MCF 10A (cell line): ENCODE data around the gene IFNL2. TPM values are rescaled to one million over a fixed set of nuclear protein-coding genes. Genes with fewer than 3 reads are reported as not detected.
"Not testable (repeated sequence)": the region's sequence is repeated elsewhere in the genome, so short reads cannot be mapped to it uniquely, and the experiment has no call there.

ENCODE experiments used
- BruUV-seq: library from RNA; stranded (reverse); fragments of 400-500 nt; replicated peaks from 2 replicates; lab custom pipeline; 2021; lab: Mats Ljungman, UMichigan
- CTCF ChIA-PET: fragments of 300-600 bp; sonication (Branson Sonifier 250); formaldehyde crosslinking; extraction: SDS; loops from one replicate; lab custom pipeline; 2021; ENCODE audit warnings: antibody characterized with exemption, inconsistent platforms; lab: Yijun Ruan, JAX
- POLR2A ChIA-PET: fragments of 300-600, 350-650 bp; sonication (Branson Sonifier 250); formaldehyde crosslinking; extraction: SDS; loops from one replicate; lab custom pipeline; 2020; ENCODE audit warnings: antibody characterized with exemption, inconsistent platforms; lab: Yijun Ruan, JAX
- DNase-seq: peaks from one replicate; pipeline ENCODE4 v3.0.0-alpha.2; 2018; ENCODE audit not compliant: unreplicated experiment
- H3K27ac Mint-ChIP-seq: one replicate; pipeline ENCODE4 v1.8.0; 2022; ENCODE audit warnings: mild to moderate bottlenecking, low read depth, mixed read lengths; ENCODE audit not compliant: unreplicated experiment
- H3K27me3 Mint-ChIP-seq: one replicate; pipeline ENCODE4 v1.8.0; 2022; ENCODE audit warnings: mixed read lengths; ENCODE audit not compliant: insufficient read depth, unreplicated experiment
- H3K36me3 Mint-ChIP-seq: one replicate; pipeline ENCODE4 v1.8.0; 2022; ENCODE audit warnings: mild to moderate bottlenecking, moderate library complexity, mixed read lengths; ENCODE audit not compliant: insufficient read depth, unreplicated experiment
- H3K4me1 Mint-ChIP-seq: one replicate; pipeline ENCODE4 v1.8.0; 2022; ENCODE audit warnings: mixed read lengths; ENCODE audit not compliant: insufficient read depth, unreplicated experiment
- H3K4me3 Mint-ChIP-seq: one replicate; pipeline ENCODE4 v1.8.0; 2022; ENCODE audit warnings: mild to moderate bottlenecking, moderate library complexity, mixed read lengths; ENCODE audit not compliant: unreplicated experiment
- H3K9me3 Mint-ChIP-seq: one replicate; pipeline ENCODE4 v1.8.0; 2022; ENCODE audit warnings: mixed read lengths; ENCODE audit not compliant: unreplicated experiment
- intact Hi-C: fragments of 100-400 bp; cut with micrococcal nuclease; formaldehyde crosslinking; loops from 2 replicates; pipeline ENCODE4 v1.14.1; 2022
- total RNA-seq: library from RNA; stranded (reverse); gene quantifications from 2 replicates; pipeline ENCODE4 v1.2.3, GENCODE V29; 2022
- TF ChIP-seq, protein P1 (sequence below): fragments of 200-600 bp; IDR thresholded peaks from one replicate; pipeline ENCODE4 v1.8.0; 2022; ENCODE audit warnings: antibody characterized with exemption, mild to moderate bottlenecking; ENCODE audit not compliant: unreplicated experiment

Gene IFNL2
- total RNA-seq, 1 experiment from 2014 or later: not detected

DNA sequence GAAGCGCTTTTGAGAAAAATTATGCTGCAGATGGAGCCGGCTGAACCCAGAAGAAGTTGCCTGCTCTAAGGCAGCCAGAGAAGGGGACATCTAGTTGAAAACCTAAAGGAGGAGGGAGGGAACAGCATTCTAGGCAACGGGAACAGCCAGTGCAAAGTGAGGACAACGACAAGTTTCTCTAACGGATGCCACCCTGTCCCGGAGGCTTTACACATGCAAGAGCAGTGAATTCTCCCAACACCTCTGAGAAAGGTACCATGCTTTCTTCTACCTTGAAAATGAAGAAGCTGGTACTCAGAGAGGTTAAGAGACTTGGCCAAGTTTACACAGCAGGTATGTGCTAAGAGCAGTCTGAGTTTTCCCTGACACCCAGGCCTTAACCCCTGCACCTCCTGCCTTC is 29.3 kb upstream of the IFNL2 start:
- H3K36me3 Mint-ChIP-seq: no peaks in the 10 kb centered on the region
- no peak overlapping the region for H3K4me3 Mint-ChIP-seq
- TF ChIP-seq, protein P1, sequence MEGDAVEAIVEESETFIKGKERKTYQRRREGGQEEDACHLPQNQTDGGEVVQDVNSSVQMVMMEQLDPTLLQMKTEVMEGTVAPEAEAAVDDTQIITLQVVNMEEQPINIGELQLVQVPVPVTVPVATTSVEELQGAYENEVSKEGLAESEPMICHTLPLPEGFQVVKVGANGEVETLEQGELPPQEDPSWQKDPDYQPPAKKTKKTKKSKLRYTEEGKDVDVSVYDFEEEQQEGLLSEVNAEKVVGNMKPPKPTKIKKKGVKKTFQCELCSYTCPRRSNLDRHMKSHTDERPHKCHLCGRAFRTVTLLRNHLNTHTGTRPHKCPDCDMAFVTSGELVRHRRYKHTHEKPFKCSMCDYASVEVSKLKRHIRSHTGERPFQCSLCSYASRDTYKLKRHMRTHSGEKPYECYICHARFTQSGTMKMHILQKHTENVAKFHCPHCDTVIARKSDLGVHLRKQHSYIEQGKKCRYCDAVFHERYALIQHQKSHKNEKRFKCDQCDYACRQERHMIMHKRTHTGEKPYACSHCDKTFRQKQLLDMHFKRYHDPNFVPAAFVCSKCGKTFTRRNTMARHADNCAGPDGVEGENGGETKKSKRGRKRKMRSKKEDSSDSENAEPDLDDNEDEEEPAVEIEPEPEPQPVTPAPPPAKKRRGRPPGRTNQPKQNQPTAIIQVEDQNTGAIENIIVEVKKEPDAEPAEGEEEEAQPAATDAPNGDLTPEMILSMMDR: no peak
- H3K27me3 Mint-ChIP-seq: peaks cover 29% of the 10 kb centered on the region
- CTCF ChIA-PET: interaction anchor here (0.6 to 1.1 kb wide), 4 partner anchors 11 to 187 kb away, joined by 3 to 4 read pairs (median 4); no protein-coding TSS in a partner anchor
- intact Hi-C loops: no loop called here
- POLR2A ChIA-PET: no interaction called here
- H3K27ac Mint-ChIP-seq: peak overlapping the region; percentile 77
- H3K9me3 Mint-ChIP-seq: no peaks in the 10 kb centered on the region
- BruUV-seq: no TSS peak
- no peak for DNase-seq
- peaks cover 8% of the 10 kb centered on the region for H3K4me1 Mint-ChIP-seq

DNA sequence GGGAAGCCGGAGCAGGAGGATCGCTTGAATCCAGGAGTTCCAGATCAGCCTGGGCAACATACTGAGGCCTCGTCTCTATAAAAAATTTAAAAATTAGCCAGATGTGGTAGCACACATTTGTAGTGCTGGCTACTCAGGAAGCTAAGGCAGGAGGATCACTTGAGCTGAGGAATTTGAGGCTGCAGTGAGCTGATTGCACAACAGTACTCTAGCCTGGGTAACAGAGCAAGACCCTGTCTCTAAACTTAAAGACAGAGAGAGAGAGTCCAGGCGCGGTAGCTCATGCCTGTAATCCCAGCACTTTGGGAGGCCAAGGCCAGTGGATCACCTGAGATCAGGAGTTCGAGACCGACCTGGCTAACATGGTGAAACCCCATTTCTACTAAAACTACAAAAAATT is 27.8 kb upstream of the IFNL2 start:
- Mint-ChIP-seq H3K4me3 (no peak overlapping the region), H3K9me3 (no peaks in the 10 kb centered on the region), H3K27ac (no peak overlapping the region), H3K36me3 (no peaks in the 10 kb centered on the region), H3K27me3 (peaks cover 26% of the 10 kb centered on the region), H3K4me1 (peaks cover 8% of the 10 kb centered on the region)
- intact Hi-C loops: no loop called here
- ChIA-PET CTCF (no interaction called here), POLR2A (no interaction called here)
- TF ChIP-seq, protein P1: no peak
- no peak for DNase-seq
- no TSS peak for BruUV-seq

DNA sequence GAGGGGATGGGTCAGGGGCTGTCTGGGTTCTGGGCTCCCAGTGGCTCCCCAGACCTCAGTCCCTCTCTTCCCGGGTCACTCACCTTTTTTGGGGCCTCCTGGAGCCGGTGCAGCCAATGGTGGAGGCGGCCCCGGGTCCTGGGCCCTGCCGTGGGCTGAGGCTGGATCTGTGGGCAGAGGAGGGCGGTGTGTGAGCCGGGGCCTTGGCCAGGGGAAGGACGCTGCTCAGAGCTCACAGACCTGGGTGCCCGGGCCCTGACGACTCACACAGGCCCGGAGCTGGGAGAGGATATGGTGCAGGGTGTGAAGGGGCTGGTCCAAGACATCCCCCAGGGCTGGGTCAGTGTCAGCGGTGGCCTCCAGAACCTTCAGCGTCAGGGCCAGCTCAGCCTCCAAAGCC is 24.5 kb upstream of the IFNL2 start:
- H3K36me3 Mint-ChIP-seq, H3K4me1 Mint-ChIP-seq, H3K9me3 Mint-ChIP-seq, BruUV-seq, H3K4me3 Mint-ChIP-seq, intact Hi-C loops, DNase-seq, CTCF ChIA-PET, H3K27ac Mint-ChIP-seq, POLR2A ChIA-PET: not testable (repeated sequence)
- peaks cover 14% of the 10 kb centered on the region for H3K27me3 Mint-ChIP-seq

DNA sequence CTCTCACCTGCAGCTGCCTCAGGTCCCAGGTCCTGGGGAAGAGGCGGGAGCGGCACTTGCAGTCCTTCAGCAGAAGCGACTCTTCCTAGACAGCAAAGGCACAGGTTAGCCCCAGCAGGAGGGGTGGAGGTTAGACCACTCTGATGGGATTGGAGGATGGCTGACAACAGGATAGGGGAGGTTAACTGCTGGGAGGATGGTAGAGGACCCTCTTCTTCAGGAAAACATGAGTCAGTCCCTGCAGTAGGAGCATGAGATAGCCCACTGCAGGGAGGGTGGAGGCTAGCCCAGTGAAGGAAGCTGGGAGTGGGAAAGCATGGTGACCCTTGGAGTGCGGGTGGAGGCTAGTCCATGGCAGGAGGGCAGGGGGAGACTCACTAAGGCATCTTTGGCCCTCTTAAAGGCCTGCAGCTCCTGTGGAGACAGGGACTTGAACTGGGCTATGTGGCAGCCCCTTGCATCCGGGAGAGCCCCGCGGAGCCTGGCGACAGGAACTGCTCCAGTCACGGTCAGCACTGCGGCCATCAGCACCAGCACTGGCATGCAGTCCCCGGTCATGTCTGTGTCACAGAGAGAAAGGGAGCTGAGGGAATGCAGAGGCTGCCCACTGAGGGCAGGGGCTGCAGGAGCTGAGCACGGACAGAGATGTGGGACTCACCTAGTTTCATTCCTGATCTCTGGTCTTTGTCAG is 23.6 kb upstream of the IFNL2 start, which contains the start of gene IFNL3:
Gene IFNL3 (minus strand): TSS at position 597 of the 691 bp plus-strand sequence. CDS start 39 bp downstream, at position 558.
- DNase-seq, POLR2A ChIA-PET, H3K4me1 Mint-ChIP-seq, H3K36me3 Mint-ChIP-seq, CTCF ChIA-PET, H3K9me3 Mint-ChIP-seq, BruUV-seq, H3K4me3 Mint-ChIP-seq, intact Hi-C loops, H3K27ac Mint-ChIP-seq: not testable (repeated sequence)
- peaks cover 14% of the 10 kb centered on the region for H3K27me3 Mint-ChIP-seq

DNA sequence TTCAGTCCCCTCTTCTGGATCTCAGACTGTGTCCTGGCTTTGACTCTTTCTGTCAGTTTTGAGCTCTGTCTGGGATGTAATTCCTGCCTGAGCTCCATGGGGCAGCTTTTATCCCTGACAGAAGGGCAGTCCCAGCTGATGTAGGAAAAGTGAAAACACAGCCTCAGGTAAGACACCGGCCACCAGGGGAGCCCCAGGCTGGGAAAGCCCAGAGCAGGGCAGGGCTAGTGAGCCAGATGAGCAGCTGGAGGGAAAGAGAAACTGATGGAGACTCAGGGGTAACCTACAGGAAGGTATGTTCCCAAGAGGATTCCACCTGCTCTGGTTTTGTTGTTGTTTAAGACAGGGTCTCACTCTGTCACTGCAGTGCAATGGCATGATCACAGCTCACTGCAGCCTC is 23.0 kb upstream of the IFNL2 start:
- H3K36me3 Mint-ChIP-seq, H3K4me1 Mint-ChIP-seq, intact Hi-C loops, POLR2A ChIA-PET, DNase-seq, H3K4me3 Mint-ChIP-seq, H3K9me3 Mint-ChIP-seq, BruUV-seq, CTCF ChIA-PET, H3K27ac Mint-ChIP-seq: not testable (repeated sequence)
- peaks cover 20% of the 10 kb centered on the region for H3K27me3 Mint-ChIP-seq
